ENCODE results near the gene BEX1.
"Not testable (repeated sequence)": the region's sequence is repeated elsewhere in the genome, so short reads cannot be mapped to it uniquely, and the experiment has no call there.

Gene BEX1

GRCh38 chrX:103063918-103064434 is at the start of gene BEX1:
Gene BEX1 (minus strand): TSS chrX:103064171. CDS start chrX:103063274, 897 bp downstream.
- no peak for DNase-seq (ENCODE audit: low read depth)

- not testable (repeated sequence) for DNase-seq (ENCODE audit: low read depth)
These were observed 45.5 kb upstream of the BEX1 start for GRCh38 chrX:103109497-103109896.

DNA sequence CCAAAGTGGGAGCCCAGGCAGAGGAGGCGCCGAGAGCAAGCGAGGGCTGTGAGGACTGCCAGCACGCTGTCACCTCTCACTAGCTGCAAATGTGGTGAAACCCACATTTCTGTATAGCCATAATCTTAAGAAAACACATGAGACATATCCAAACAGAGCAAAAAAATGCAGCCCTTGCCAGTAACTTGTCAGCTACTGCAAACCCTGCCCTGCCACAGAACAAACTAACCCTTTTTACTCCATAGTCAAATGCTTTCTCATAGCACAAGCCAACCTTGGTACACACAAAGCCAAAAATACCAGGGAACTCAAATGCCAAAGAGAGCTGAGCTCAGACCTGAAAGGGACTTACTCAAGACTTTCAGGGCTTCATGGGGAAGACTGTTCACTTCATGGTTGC is 43.9 kb upstream of the BEX1 start:
- no peak for DNase-seq (ENCODE audit: low read depth)

- not testable (repeated sequence) for DNase-seq (ENCODE audit: low read depth)
These were observed 43.3 kb upstream of the BEX1 start for GRCh38 chrX:103107227-103107737.

DNA sequence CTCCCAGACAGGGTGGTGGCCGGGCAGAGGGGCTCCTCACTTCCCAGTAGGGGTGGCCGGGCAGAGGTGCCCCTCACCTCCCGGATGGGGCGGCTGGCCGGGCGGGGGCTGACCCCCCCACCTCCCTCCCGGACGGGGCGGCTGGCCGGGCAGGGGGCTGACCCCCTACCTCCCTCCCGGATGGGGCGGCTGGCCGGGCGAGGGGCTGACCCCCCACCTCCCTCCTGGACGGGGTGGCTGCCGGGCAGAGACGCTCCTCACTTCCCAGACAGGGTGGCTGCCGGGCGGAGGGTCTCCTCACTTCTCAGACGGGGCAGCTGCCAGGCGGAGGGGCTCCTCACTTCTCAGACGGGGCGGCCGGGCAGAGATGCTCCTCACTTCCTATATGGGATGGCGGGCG is 40.4 kb upstream of the BEX1 start:
- DNase-seq (ENCODE audit: low read depth), result not testable (repeated sequence)

GRCh38 chrX:103103866-103104265 is 39.9 kb upstream of the BEX1 start:
- DNase-seq (ENCODE audit: low read depth), result not testable (repeated sequence)

DNA sequence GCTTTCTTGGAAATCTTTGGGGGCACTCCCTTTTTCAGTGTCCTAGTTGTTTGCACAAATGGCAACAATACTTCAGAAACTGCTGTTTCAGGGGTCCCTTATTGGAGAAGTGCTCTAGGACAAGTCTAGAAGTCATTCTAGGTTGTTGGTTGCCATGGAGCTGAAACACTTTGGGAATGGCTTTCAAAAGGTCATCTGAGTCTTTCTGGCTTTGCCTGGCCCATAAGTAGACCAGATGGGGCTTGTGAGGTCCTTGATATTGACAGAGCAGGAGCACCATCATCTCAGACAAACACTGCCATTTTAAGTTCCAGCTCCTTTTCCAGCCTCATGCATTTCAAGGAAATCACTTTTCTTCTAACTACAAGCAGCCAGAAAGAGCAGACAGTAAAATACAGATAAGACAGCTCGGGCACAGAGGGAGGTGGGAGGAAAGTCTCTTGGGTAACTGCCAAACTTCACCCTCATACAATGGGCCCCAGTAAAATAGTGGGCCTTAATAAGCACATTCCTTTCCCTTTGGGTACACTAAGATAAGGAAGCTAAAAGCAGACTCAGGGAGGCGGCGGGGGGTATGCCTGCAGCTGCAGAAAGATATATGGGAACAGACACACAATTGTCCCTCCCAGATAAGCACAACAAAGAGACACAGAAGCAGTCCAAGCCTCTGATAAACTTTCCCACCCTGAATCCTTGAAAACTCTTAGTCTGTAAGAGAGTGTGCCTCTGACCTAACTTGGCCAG is 37.5 kb upstream of the BEX1 start:
- DNase-seq (ENCODE audit: low read depth), result no peak

GRCh38 chrX:103100484-103100883 is 36.5 kb upstream of the BEX1 start:
- DNase-seq (ENCODE audit: low read depth), result no peak

DNA sequence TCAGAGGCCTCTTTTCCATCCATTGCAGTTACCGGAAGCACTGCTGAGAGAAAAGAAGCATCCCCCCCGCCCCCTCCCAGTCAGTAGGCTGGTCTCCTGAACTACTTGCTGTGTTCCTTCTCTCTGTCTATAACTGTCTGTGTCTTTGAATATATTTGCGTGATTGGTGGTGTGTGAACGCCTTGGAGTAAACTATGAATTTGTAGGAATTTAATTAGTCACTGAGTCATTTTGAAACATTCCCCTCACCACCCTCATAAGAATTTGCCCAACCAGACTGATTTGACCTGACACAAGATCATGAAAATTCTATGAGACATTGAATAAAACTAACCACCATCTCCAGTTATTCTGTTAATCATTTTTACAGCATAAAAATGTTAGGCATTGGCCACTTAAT is 35.7 kb upstream of the BEX1 start:
- no peak for DNase-seq (ENCODE audit: low read depth)

DNA sequence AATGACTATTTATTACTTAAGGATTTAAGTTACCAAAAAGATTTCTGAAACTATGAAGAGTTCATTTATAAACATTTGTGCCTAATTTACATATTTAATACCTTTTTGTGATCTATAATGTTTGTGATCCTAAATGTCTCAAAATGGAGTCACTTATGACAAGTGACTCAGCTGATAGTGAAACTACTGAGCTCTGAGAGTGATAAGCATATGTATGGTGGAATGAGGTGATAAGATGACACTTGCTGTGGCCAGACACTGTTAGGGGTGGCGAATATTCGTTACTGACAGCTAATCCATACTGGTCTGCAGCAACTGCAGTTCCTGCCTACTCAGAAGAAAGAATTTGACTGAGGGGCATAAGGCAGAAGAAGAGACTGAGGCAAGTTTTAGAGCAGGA is 34.5 kb upstream of the BEX1 start:
- no peak for DNase-seq (ENCODE audit: low read depth)

GRCh38 chrX:103092942-103093341 is 29.0 kb upstream of the BEX1 start, which contains the start of gene NXF3:
Gene NXF3 (minus strand): TSS chrX:103093143. CDS start chrX:103093023, 120 bp downstream.
- DNase-seq (ENCODE audit: low read depth), result no peak

DNA sequence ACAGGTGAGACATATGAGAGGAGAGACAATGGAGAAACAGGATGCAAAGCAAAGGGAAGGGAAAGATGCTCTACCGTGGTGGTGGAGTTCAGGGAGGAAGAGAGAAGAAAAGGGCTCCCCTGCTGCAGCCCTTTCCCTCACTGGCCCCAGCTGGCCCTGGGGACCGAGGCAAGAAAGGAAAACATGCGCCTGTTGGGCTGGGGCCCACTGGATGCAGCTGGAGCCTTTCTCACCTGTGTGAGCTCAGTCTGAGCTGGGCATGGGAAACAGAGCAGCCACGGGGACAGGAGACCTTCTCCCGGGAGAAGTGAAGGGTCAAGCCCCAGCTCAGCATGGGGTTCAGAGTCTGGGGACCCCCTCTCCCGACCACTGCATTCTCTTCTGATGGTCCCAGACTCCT is 17.1 kb upstream of the BEX1 start:
- DNase-seq (ENCODE audit: low read depth), result no peak

GRCh38 chrX:103073467-103073866 is 9.5 kb upstream of the BEX1 start:
- no peak for DNase-seq (ENCODE audit: low read depth)

- no peak for DNase-seq (ENCODE audit: low read depth)
These were observed 2.6 kb upstream of the BEX1 start for GRCh38 chrX:103066606-103067005.

- no peak for DNase-seq (ENCODE audit: low read depth)
These were observed 653 bp downstream of the BEX1 start for GRCh38 chrX:103063191-103063845.

GRCh38 chrX:103061486-103061885 is 2.5 kb downstream of the BEX1 start:
- no peak for DNase-seq (ENCODE audit: low read depth)

DNA sequence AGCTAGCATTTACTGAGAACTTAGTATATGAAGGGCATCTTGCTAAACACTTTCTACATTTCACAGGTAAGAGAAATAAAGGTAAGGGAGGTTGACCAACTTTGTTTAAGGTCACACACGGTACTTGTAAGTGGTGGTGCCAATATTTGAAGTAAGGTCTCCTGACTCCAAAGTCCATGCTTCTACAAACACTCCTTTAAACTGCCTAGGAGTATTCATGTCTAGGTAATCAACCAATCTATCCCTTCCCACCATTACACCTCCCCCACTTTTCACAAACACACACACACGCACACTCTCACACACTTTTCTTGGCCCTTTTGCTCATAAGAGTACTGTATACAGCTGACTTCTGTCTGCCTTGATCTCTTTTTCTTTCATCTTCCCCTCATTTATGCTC is 7.1 kb downstream of the BEX1 start:
- no peak for DNase-seq (ENCODE audit: low read depth)

DNA sequence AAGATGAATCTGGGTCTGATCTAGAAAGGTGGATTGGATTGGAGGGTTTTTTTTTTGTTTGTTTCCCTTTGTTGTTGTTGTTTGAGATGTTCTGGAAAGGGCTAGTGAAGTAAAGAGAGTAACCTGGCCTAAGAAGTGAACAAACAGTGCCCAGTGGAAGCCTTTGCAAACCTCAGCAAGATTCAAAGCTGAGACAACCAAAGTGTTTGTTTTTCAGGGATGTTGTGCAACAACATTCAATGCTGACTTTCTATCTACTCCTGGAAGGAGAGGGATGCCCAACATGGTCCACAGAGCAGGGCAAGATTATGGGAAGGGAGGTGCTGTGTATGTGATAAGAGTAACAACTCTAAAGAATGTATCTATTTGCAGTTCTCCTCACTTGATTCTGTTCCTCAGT is 11.3 kb downstream of the BEX1 start:
- no peak for DNase-seq (ENCODE audit: low read depth)

GRCh38 chrX:103051260-103051789 is 12.6 kb downstream of the BEX1 start:
- no peak for DNase-seq (ENCODE audit: low read depth)

GRCh38 chrX:103033371-103033770 is 30.6 kb downstream of the BEX1 start:
- DNase-seq (ENCODE audit: low read depth), result not testable (repeated sequence)

DNA sequence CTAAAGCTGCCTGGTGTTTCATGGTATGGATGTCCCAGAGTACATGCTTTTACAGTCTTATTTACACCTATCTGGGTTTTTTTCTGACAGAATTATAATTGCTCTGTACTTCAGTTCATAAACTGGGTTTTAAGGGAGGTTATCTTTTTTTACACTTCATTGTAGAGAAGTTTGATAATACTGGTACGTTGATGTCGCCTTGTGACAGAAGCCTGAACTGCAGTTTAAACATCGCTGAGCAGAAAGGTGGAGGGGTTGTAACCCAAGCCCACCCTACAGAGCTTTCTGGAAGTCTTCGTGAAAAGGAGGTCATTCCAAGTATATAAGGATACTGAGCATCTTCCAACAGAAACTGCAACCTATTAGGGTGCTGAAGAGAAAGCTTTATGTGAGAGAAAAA is 46.4 kb downstream of the BEX1 start:
- DNase-seq (ENCODE audit: low read depth), result no peak

DNA sequence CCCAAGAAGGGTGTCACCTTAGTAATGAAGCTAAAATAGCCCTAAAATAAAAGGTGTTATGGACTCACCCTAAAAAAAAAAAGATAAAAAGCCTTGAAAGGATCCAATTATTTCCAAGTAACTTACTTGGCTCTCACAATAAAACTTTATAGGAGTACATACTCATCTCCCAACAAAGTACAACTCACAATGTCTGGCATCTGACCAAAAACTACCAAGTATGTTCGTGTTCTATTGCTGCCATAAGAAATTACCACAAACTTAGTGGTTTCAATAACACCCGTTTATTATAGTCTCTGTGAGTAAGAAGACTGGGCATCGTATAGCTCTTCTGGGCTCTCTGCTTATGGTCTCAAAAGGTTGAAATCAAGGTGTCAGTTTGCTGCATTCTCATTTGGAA is 51.0 kb downstream of the BEX1 start:
- no peak for DNase-seq (ENCODE audit: low read depth)
